OCI-LY1 (cell line): ENCODE measurements around the gene MRPL40.

ENCODE experiments used
- H2AFZ ChIP-seq: fragments of 200-600 bp; sonication (generic), shearing (Covaris generic); 2 replicates; pipeline ENCODE4 v1.6.0; 2014; ENCODE audit warnings: antibody characterized with exemption, mild to moderate bottlenecking, low read length
- H3F3A ChIP-seq: fragments of 200-600 bp; sonication (generic), shearing (Covaris generic); 2 replicates; pipeline ENCODE4 v1.6.0; 2014; ENCODE audit warnings: mild to moderate bottlenecking, antibody characterized with exemption, low read length, moderate library complexity; ENCODE audit not compliant: insufficient read depth
- H3K27ac ChIP-seq: fragments of 200-600 bp; sonication (generic); 2 replicates; pipeline ENCODE4 v1.5.1; 2014; ENCODE audit warnings: low read length, mixed run types, mild to moderate bottlenecking, low read depth; ENCODE audit not compliant: poor library complexity, severe bottlenecking
- H3K27me3 ChIP-seq: fragments of 200-600 bp; sonication (generic); 2 replicates; pipeline ENCODE4 v1.6.0; 2014; ENCODE audit warnings: antibody characterized with exemption, mild to moderate bottlenecking, low read length, moderate library complexity; ENCODE audit not compliant: insufficient read depth
- H3K36me3 ChIP-seq: fragments of 200-600 bp; sonication (generic); 2 replicates; pipeline ENCODE4 v1.6.1; 2014; ENCODE audit warnings: mild to moderate bottlenecking, antibody characterized with exemption, low read length, moderate library complexity, mixed read lengths; ENCODE audit not compliant: insufficient read depth
- H3K4me1 ChIP-seq: fragments of 200-600 bp; sonication (generic); 2 replicates; pipeline ENCODE4 v1.5.1; 2014; ENCODE audit warnings: mild to moderate bottlenecking, low read length, moderate library complexity; ENCODE audit not compliant: insufficient read depth, severe bottlenecking
- H3K4me2 ChIP-seq: fragments of 200-600 bp; sonication (generic), shearing (Covaris generic); 2 replicates; pipeline ENCODE4 v1.6.1; 2014; ENCODE audit warnings: low read length
- H3K4me3 ChIP-seq: fragments of 200-600 bp; sonication (generic); 2 replicates; pipeline ENCODE4 v1.5.1; 2014; ENCODE audit warnings: low read length, low read depth, mild to moderate bottlenecking, mixed read lengths; ENCODE audit not compliant: poor library complexity, severe bottlenecking
- H3K79me2 ChIP-seq: fragments of 200-600 bp; shearing (Covaris generic); 2 replicates; pipeline ENCODE4 v1.6.1; 2016; ENCODE audit warnings: mixed run types, low read length, mixed read lengths; ENCODE audit not compliant: insufficient read depth
- H3K9ac ChIP-seq: fragments of 200-600 bp; sonication (generic), shearing (Covaris generic); 2 replicates; pipeline ENCODE4 v1.6.1; 2014; ENCODE audit warnings: mild to moderate bottlenecking, low read length, mixed read lengths
- H3K9me2 ChIP-seq: fragments of 200-600 bp; sonication (generic), shearing (Covaris generic); 2 replicates; pipeline ENCODE4 v1.6.1; 2014; ENCODE audit warnings: low read depth, mild to moderate bottlenecking, low read length, mixed read lengths
- H3K9me3 ChIP-seq: fragments of 200-600 bp; shearing (Covaris generic); 2 replicates; pipeline ENCODE4 v1.6.1; 2014; ENCODE audit warnings: low read length, mixed read lengths
- H4K20me1 ChIP-seq: fragments of 200-600 bp; sonication (generic), shearing (Covaris generic); 2 replicates; pipeline ENCODE4 v1.6.0; 2016; ENCODE audit warnings: mild to moderate bottlenecking, low read length; ENCODE audit not compliant: insufficient read depth
- CTCF ChIP-seq: fragments of 200-600 bp; sonication (generic), shearing (Covaris generic); IDR thresholded peaks from 2 replicates; pipeline ENCODE4 v1.5.1; 2017; ENCODE audit warnings: mild to moderate bottlenecking, antibody characterized with exemption, low read length, moderate library complexity, mixed read lengths
- EZH2 ChIP-seq: fragments of 200-600 bp; sonication (generic), shearing (Covaris generic); IDR thresholded peaks from 2 replicates; pipeline ENCODE4 v1.8.0; 2017; ENCODE audit warnings: borderline replicate concordance, mixed run types, mild to moderate bottlenecking, antibody characterized with exemption, low read length, moderate library complexity, mixed read lengths

The MRPL40 gene

DNA sequence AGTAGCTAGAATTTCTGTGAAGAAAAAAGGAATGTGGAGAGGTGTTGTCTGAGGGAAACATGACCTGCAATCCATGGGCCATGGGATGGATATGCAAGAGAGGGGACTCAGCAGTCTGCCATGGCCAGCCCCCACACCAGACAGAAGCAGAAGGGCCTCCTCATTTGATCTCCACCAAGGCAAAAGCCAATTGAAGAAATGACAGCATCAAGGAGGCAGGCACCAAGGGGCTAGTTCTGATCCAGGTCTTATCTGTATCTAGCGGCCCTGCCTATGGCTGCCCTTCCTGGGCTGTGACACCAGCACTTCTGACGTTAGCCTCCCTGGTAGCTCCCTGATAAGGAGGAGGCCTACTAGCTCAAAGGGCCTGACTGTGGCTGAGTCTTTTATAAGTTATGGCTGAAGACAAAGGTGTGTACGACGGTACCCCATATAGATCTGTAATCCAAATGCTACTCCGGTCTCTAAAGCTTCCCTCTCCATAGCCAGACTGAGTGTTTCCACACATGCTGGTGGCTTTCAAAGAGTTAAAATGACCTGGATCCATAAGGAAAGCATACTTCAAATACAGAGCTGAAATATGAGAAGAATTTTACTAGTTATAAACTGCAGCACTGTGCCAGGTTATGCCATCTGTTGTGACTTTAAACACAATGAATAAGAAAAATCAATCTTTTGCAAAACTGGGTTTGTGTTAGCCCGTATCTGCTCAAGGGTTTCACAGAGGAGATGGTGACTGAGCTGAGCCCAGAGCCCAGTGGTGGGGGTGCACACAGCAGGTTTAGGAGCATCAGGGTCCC is 35.2 kb upstream of the MRPL40 start:
- H3F3A ChIP-seq = no peaks in the 10 kb centered on the region
- H3K27me3 ChIP-seq = no peaks in the 10 kb centered on the region
- no peaks in the 10 kb centered on the region for H3K4me1 ChIP-seq
- no peak overlapping the region for H3K4me2 ChIP-seq
- no peaks in the 10 kb centered on the region for H3K79me2 ChIP-seq
- H3K9me3 ChIP-seq = no peaks in the 10 kb centered on the region
- no peaks in the 10 kb centered on the region for H3K9me2 ChIP-seq
- H4K20me1 ChIP-seq = no peaks in the 10 kb centered on the region
- H3K9ac ChIP-seq = no peak overlapping the region
- H3K4me3 ChIP-seq = no peak overlapping the region
- H2AFZ ChIP-seq = no peak overlapping the region
- peaks cover 95% of the 10 kb centered on the region for H3K36me3 ChIP-seq
- no peak overlapping the region for H3K27ac ChIP-seq
- no peak for TF ChIP-seq CTCF
- no peak for TF ChIP-seq EZH2

GRCh38 chr22:19397734-19398104 is 34.6 kb upstream of the MRPL40 start:
- H3K36me3 ChIP-seq = peaks cover 95% of the 10 kb centered on the region

DNA sequence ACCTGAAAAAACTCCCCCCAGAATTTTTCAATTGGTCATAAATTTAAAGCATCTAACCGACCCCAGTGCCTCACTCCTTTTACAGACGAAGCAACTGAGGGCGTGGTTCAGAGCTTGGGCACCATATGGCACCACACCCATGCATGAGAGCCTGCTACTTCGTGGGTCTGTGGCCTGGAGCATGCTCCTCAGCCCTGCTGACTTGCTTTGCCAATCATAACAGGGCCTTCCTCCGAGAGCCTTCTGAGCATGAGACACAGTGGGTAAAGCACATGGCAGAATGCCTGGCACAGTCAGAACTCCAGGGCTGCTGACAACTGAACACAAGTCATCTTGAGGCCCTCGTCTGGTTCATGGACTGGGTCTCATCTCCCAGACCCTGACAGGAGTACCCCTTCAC is 34.1 kb upstream of the MRPL40 start:
- TF ChIP-seq CTCF (no peak), EZH2 (no peak)
- Histone ChIP-seq H3K4me3 (no peak overlapping the region), H4K20me1 (no peaks in the 10 kb centered on the region), H3K9me2 (no peaks in the 10 kb centered on the region), H3K9me3 (no peaks in the 10 kb centered on the region), H3K27me3 (no peaks in the 10 kb centered on the region), H2AFZ (no peak overlapping the region), H3K4me1 (no peaks in the 10 kb centered on the region), H3K27ac (no peak overlapping the region), H3K4me2 (no peak overlapping the region), H3K36me3 (peaks cover 93% of the 10 kb centered on the region), H3K79me2 (no peaks in the 10 kb centered on the region), H3F3A (no peaks in the 10 kb centered on the region), H3K9ac (no peak overlapping the region)

More at GRCh38 chr22:19397734-19398104, 34.6 kb upstream of the MRPL40 start:
- no peaks in the 10 kb centered on the region for H4K20me1 ChIP-seq
- H3K4me1 ChIP-seq = no peaks in the 10 kb centered on the region
- no peak for TF ChIP-seq CTCF
- H3K27me3 ChIP-seq = no peaks in the 10 kb centered on the region
- H3K9me2 ChIP-seq = no peaks in the 10 kb centered on the region
- no peaks in the 10 kb centered on the region for H3F3A ChIP-seq
- H3K9ac ChIP-seq = no peak overlapping the region
- no peak overlapping the region for H3K27ac ChIP-seq
- no peaks in the 10 kb centered on the region for H3K79me2 ChIP-seq
- no peaks in the 10 kb centered on the region for H3K9me3 ChIP-seq
- no peak overlapping the region for H3K4me3 ChIP-seq
- H3K4me2 ChIP-seq = no peak overlapping the region
- H2AFZ ChIP-seq = no peak overlapping the region
